GM21723 (cell line): ENCODE results near the gene ZBTB42.

Experiments used
- ATAC-seq: cut with Tn5 transposase; IDR thresholded peaks from one replicate; pipeline ENCODE4 v1.9.1; 2021; ENCODE audit warnings: mild to moderate bottlenecking, moderate library complexity; ENCODE audit not compliant: unreplicated experiment

Gene ZBTB42

GRCh38 chr14:104769324-104770071 lies 31.4 kb upstream of the ZBTB42 start:
- ATAC-seq = no peak

GRCh38 chr14:104770072-104770579 lies 30.8 kb upstream of the ZBTB42 start:
- no peak for ATAC-seq

- ATAC-seq = no peak
These were observed 30.0 kb upstream of the ZBTB42 start for GRCh38 chr14:104770851-104771272.

- no peak for ATAC-seq
These were observed 29.5 kb upstream of the ZBTB42 start for GRCh38 chr14:104771374-104771773.

GRCh38 chr14:104771918-104772706 lies 28.8 kb upstream of the ZBTB42 start:
- no peak for ATAC-seq

- ATAC-seq = no peak
These were observed 28.0 kb upstream of the ZBTB42 start for GRCh38 chr14:104772707-104773504.

GRCh38 chr14:104773505-104774452 lies 27.1 kb upstream of the ZBTB42 start:
- ATAC-seq = no peak

- ATAC-seq = no peak
These were observed 26.3 kb upstream of the ZBTB42 start for GRCh38 chr14:104774453-104775072.

GRCh38 chr14:104775073-104775489 lies 25.8 kb upstream of the ZBTB42 start:
- ATAC-seq = no peak

- ATAC-seq = no peak
These were observed 24.4 kb upstream of the ZBTB42 start for GRCh38 chr14:104776481-104776880.

GRCh38 chr14:104776961-104777807 lies 23.7 kb upstream of the ZBTB42 start:
- no peak for ATAC-seq

GRCh38 chr14:104777808-104778249 lies 23.1 kb upstream of the ZBTB42 start:
- no peak for ATAC-seq

- ATAC-seq = no peak
These were observed 22.1 kb upstream of the ZBTB42 start for GRCh38 chr14:104778694-104779331.

GRCh38 chr14:104779776-104780512 lies 21.0 kb upstream of the ZBTB42 start:
- no peak for ATAC-seq

GRCh38 chr14:104780513-104781030 lies 20.3 kb upstream of the ZBTB42 start:
- ATAC-seq = no peak

- no peak for ATAC-seq
These were observed 19.4 kb upstream of the ZBTB42 start for GRCh38 chr14:104781271-104782077.
